GM18907 (cell line): Measurements from ENCODE around the gene HHLA2.

Experiments used
- ATAC-seq: cut with Tn5 transposase; IDR thresholded peaks from one replicate; pipeline ENCODE4 v1.9.1; 2021; ENCODE audit warnings: mild to moderate bottlenecking, moderate library complexity; ENCODE audit not compliant: unreplicated experiment

HHLA2 gene

DNA sequence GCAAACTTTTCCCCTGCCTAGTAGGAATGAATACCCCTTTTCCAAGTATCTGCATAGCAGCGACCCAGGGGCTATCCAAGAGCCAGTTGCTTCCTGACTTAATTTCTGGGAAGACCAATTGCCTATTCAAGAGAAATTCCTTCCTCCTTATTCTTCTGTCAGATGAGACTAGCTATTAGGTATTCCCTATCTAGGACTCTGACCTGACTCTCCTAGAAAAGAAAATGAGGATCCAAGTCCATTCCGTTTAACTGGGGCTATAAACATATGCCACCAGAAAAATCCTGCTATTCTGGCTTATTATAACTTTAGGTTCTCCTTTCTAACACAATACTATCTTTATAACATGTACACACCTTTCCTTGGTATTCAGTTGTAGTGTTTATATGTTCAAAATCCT lies 1.7 kb downstream of the HHLA2 start:
- ATAC-seq: no peak

DNA sequence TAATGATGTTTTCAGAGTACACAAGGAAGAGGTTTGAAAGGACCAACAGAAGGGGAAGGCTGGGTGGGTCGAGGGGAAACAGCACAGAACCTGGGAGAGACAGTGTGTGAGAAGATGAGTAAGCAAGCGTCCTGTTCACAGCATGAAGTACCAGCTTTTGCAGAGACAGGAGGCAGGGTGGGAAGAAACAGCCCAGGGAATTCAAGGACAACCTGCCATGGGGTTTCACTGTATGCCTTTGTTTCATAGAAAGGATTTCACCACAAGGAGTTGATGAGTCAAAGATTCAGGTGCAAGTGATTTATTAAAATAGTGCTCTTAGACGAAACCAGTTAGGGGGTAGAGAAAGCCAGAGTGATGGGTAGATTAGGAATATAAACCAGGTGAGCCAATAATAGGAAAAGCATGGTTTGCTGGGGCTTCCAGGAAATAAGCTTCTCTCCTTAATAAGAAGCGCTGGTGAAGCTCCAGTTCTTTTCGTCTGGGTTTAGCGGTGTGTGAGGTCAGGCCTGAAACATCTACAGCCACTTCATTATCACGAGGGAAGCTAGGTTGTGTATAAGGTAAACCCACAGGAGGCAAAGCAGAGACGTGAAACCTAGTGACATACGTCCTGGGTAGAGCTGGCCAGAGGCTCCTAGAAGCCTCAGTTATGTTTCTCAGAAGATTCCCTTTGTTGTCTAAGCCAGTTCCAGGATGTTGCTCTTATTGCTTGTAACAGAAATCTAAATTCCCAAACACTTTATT lies 3.9 kb downstream of the HHLA2 start:
- no peak for ATAC-seq

DNA sequence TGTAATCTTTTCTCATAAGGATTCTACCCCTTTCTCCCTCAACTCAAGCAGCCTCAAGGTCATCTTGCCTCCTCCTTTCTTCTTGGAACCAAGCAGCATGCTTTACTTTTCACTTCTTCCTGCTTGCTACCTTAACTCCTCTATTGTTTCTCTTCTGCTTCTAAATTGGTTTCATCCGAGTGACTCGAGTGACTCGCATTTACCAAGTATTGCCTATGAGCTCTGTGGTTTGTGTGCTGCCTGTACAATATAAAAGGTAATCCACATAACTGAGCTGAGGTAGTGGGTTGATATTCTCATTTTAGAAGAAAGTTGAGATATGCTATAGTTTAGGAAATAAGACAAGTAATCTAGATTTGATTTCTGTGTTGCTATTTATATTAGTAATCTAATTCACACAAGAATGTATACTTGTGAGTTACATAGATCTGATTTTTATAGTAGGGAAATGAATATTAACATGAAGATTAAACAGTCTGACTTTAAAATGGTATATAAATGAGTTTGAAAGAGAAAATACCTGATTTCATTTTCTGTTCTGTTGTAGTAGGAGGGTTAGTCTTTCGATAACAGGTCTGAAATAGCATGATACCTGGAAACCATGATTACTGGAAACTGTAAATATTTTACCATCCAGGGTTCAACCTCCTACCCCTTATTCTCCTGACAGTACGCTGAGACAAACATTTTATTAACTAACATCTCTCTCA lies 5.5 kb downstream of the HHLA2 start:
- no peak for ATAC-seq

DNA sequence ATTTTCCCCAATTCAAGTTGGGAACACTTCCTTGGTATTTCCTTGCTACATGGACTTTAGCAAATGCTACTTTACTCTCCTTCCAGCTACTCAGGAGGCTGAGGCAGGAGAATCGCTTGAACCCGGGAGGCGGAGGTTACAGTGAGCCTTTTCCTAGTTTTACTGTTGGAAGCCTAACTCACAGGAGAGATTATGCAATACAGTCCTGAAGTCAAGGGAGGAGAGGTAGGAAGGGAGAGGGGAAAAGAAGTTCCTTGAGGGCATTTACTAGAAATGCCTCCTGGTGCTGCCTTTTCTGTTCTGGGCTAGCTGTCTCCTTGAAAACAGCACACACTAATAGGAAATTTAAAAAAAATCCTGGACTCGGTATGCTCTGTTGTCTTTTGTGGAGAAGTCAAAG lies 6.2 kb downstream of the HHLA2 start:
- ATAC-seq: no peak

DNA sequence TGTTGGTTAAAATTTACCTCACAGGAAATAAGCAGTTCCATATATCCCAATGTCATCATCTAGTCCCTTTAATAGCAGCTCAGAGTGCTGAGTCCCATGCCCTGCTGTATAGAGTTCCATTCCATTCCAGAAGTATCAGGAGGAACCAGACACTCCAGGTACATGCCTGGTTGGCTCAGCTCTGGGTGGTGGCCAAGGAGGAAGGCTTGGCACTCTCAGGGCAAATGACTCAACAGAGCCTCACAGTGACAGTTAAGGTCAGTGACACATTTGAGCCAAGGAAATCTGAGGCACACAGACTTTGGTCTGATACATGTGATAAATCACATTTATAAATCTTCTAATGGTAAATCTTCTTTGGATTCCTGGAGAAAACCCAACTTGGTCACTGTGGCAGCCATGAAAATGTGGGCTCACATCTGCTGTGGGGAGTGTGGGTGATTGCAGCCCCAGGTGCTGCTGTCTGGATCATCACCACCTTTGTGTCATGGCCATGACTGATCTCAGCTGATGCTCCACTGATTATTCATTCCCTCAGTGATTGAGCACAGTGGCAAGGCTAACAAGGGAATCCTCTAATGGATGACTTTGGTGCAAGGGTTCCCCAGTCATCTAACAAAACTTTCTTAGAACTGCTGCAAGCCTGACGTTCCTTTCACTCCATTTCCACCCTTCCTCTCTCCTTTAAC lies 9.3 kb downstream of the HHLA2 start:
- no peak for ATAC-seq

DNA sequence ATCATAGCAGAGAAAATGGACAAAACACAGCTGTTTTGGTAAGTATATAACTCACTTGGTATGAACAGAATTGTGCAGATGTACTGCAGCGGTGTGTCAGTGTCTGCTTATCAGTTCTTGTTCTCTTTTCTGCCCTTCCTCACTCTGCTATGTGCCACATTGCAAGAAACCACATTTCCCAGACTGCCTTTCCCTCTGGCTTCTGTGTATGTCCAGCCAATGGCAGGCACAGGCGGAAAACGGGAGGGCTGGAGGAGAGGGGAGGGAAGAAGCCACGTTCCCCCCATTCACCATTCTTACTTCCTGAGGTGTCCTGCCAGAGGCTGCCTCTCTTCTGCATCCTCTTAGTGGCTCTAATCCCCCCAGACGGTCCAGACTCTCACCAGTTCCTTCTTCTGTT lies 15.4 kb downstream of the HHLA2 start:
- ATAC-seq: no peak

DNA sequence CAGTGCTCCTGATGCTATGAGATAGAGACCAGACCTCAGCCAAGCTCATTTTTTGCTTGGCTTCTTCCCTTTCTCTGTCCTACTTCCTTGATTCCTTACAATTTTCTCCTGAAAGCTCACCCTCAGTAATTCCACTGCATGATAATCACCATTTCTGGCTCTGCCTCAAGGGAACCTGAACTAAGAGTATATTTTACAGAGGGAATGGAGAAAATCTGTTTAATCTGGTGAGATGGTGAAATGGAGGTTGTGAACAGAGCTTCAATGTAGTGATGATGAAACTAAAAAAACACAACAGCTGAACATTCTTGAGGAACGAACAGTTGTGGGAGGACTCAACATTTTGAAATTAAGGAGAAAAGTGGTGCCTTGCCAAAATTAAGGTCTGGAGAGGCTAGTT lies 16.3 kb downstream of the HHLA2 start:
- ATAC-seq: no peak

DNA sequence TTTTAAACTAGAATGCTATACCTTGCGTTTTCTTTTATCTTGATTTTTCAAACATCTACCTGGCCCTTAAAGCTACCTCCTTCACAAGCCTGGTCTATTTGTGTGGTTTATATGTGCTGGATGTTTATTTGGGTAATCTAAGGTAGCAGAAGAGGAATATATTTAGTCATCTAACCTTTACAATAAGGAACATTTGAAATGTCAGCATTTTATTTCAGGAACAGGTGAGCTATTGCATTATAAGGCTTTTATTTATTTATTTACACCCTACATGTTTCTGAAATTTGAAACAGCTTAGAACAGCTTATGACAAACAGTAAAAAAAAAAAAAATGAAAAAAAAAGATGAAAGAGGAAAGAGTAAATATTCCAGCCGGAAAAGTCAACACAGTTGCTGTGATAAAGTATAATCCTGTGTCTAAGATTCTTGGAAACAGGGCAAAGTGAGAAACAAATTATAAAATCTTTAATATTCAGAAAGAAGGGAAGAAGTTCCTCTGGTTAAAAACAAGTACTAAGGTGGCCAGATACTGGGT lies 19.5 kb downstream of the HHLA2 start:
- no peak for ATAC-seq

DNA sequence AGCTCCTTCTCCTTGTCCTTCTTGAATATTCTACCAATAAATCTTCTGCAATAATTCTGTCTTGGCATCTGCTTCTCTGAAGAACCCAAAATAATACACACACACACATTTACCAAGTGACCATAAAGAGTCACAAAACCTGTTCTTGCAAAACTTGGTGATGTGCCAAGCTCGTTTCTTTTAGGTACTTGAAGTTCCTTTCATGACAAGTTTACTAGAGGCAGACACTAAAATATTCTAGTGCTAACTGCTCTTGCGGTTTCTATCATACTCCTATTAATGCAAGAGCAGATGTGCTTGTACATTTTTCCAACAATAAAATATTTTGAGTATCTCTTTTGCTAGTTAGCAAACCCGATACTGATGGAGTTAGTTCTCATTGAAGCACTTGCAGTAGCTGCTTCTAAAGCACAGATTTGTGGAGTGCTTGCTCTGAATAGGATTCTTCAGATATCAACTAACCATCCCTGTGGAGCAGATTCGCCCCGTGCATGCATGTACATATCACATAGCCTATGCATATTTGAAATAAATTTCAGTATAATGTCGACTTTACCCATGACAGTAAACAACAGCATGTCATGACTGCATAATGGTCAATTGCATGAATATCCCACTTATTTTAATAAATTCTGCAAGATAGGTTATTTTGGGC lies 23.2 kb downstream of the HHLA2 start:
- no peak for ATAC-seq

DNA sequence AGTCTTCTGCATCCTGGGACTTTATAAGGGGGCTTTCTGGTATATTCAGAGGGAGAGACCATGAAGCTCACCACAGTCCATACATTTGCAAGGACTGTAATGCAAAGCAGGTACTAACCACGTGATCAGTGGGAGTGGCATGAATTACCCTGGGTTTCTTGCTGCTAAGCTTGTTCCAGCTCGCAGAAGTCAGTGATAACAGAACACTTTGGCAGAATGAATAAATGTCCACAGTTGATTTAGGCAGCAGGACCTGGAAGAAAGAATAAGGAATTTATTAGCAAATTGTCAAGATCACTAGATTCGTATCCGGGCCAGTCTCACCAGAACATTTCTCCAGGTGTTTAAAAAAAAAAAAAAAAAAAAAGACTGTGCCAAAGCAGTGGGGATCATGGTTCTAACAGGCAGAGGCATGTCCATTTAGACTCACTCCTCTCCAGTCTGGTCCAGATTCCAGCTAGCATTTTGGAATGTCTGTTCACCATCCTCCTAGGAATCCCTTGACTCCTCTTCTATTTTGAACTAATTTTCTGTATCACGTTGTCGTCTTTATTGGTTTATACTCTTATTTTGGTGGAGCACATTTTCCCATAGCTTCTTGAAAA lies 24.5 kb downstream of the HHLA2 start:
- ATAC-seq: no peak

DNA sequence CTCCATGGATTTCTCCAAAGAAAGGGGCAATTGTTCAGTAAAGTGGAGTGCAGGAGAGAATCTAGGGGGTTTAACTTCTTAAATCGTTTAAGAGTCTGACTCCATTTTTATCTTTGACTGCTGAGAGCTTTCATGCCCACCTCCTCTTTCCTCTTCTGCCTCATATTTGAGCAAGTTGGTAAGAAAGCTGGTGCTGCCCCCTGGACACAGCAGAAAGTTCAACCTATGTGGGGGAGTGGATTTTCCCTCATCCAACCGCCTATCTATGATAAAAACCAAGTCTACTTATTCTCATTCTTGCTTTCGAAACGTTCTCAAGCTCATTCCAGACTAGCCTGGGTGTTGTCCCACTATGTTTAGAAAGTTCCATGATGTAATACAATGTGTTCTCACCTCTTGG lies 26.0 kb downstream of the HHLA2 start:
- ATAC-seq: no peak

DNA sequence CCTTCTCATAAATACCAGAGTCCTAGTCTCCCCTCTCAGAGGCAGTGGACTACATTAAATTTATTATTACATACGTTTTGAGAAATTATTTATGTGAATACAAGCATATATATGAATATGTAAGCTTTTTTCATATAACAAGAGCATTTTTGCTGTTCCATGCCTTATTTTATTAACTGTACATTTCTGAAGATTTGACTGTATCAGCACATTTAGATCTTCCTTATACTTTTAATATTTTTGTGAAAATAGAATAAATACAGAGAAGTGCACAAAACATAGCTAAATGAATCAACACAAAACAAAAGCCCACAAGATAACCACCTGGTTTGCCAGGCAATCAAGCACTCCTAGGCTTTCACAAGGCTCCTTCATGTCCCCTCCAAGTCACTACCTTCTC lies 27.8 kb downstream of the HHLA2 start:
- ATAC-seq: no peak

DNA sequence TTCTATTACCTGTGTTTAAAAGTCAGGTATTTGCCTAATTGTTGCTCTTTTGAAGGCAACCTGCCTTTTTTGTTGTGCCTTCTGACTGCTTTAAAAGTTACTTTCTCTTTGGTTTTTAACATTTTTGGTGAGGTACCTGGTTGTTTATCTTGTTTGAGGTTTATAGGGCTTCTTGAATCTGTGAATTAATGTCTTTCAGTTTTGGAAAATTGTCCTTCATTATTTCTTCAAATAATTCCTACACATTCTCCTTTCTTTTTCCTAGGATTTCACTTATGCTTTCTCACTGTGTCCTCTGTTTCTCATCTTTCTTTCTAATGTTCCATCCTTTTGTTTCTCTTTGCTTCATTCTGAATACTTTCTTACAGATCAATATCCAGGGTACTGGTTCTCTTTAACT lies 30.8 kb downstream of the HHLA2 start:
- no peak for ATAC-seq

DNA sequence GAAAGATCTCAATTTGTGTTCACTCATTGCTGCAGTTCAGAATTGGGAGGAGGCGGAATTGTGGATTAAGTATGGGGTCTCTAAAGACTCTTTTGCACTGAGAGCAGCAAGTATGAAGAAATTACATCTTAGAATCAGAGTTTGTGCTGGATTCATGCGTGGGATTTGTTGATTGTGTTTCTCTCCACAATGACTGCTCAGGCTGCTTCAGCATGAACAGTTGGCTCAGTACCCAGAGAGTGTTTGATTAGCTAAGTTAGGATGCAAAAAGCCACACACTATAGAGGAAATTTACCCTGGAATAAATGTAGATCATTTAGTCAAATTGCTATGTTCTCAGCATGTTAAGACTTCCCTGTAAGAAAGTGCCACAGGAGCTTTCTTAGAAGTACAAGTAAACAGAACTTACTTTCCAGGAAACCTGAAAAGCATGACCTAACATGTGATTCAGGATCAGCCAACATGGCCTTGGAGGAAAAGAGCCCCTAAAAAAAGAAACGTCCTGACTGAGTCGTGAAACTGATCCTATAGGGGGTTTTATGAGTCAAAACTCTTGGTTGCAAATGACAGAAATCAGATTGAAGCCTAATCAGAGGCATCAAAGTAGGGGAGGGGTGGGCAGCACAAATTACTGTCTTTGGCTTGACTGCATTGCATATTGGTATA lies 32.6 kb downstream of the HHLA2 start:
- no peak for ATAC-seq

DNA sequence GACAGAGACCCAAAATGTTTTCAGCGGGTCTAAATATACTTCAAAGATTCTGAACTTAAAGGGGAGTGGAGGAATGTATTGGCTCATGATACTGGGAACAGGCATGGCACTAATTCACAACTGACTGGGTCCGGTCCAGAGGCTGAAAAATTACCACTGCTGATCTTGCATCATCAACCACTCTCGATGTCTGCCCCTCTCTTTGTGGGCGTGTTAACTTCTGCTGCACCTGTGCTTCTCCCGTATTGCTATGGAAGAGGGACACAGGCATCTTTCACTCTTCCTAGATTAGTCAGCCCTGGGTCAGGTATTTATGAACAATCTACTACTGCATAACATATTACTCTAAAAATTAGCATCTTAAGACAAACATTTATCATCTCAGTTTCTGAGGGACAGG lies 33.2 kb downstream of the HHLA2 start:
- no peak for ATAC-seq

DNA sequence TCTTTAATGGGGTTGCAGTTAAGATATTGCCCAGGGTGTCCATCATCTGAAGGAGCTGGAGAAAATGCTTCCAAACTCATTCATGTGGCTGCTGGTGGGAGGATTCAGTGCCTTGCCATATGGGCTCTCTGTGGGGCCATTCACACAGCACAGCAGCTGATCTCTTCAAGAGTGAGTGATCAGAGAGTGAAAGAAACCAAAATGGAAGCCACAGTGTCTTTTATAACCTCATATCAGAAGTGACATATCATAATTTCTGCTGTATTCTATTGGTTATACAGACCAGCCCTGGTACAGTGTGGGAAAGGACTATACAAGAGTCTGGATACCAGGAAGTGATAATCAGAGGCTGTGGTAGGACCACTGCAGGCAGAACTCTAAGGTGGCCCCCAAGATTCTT lies 33.6 kb downstream of the HHLA2 start:
- no peak for ATAC-seq

DNA sequence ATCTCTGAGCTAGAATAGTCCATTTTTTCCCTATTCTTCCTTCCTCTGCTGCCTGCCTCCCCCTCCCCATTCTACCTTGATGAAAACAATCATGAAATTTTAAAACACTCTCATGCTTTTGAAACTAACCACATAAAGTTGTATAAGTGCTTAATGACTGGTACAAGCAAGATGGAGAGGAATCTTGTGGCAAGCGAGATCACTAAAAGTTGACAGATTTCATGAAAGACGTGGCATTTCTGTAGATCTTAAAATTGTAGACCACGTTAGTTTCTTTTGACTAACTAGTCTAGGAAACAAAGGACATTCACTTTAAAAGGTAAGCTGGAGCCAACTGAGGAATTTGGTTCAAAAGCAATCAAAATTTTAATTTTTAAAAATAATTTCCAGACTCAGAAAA lies 35.4 kb downstream of the HHLA2 start:
- ATAC-seq: no peak

DNA sequence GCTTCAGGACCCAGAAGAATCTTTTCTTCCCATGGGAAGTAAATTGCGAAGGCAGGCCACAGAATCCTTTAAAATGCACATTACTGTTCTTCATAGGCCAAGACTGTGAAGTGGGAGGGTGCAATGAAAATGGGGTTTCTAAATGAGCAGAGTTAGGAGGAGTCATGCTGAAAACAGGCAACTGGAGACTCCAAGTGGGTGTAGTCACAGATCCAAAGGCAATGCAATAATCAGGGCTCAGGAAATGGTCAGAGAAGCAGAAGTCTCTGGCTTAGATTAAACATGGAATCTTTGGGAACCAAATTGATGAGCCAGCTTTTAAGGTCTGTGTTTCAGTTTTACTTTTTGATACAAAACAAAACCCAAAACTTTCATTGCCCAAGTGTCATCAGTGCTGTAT lies 37.6 kb downstream of the HHLA2 start:
- no peak for ATAC-seq

DNA sequence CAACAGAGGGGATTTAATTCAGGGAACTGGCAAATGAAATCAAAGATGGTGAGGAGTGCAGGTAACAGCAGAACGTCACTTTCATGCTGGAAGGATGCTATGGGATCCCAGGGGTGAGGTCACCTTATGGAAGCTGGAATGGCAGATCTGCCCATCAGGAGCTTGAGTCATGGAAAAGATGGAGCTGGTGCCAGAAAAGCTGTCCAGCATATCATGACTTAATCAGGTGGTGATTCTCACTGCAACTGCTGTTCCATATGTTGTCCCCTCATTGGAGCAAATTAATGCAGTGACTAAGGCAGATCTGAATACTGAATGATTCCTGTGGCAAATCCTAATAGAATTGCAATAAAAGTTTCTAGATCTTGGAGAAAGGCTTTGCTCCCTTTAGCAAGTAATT lies 38.4 kb downstream of the HHLA2 start:
- ATAC-seq: no peak

DNA sequence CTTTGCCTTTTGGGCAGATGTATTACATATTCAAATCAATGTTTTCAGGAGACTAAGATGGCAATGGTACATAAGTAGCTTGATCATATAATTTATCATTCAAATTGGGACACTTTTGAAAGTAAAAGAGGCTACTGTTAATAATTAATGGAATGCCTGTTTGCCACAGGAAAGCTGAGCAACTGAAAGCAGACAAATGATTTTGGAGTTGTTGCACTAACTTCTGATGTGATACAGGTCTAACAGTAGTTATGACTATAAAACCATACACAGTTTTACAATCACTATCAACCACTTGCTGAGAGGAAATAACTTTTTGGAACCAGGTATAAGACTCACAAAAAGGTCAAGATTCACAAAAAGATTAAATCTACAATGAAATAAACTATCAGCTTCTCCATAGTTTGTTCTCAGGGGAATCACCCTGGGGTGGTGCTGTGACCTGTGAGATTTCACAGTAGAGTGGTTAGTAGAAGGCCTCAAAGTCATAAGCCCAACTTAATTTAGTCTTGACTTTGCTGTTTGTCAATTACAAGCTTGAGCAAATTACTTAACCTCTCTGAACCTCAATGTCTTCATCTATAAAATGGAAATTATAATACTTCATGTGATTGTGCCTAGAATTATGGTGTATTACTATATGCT lies 42.7 kb downstream of the HHLA2 start:
- ATAC-seq: peak; percentile 69
